ENCODE measurements around the gene TMEM60. TPM values are rescaled to one million over a fixed set of nuclear protein-coding genes. Genes with fewer than 3 reads are reported as not detected.

TMEM60 gene
- total RNA-seq, 1 experiment from 2014 or later, result 19.6 TPM

DNA sequence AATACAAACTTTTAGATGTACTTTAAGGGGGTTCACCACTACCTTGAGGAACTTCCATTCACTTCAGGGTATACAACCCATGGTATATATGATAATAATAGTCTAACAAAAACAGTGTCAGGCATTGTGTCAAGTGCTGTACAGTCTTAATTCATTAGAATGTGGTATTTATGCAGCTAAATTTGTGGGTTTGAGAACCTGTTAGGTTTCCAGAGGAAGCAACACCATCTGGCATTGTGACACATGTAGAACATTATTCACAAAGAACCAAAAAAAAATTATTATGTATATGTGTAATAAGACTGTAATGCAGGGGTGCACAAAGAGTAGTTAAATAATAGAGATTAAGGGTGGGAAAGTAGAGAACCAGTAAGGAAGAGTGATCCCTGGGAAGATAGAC lies 26.3 kb downstream of the TMEM60 start:
- Mint-ChIP-seq H3K9me3 (ENCODE audit: unreplicated experiment) (peaks cover 10% of the 10 kb centered on the region), H3K4me3 (ENCODE audit: unreplicated experiment) (no peak overlapping the region), H3K27me3 (ENCODE audit: insufficient read depth, unreplicated experiment) (no peaks in the 10 kb centered on the region), H3K4me1 (ENCODE audit: low read depth, unreplicated experiment) (peaks cover 1% of the 10 kb centered on the region), H3K36me3 (ENCODE audit: insufficient read depth, unreplicated experiment) (peaks cover 42% of the 10 kb centered on the region), H3K27ac (ENCODE audit: unreplicated experiment) (no peak overlapping the region)
- TF ChIP-seq, protein P1, sequence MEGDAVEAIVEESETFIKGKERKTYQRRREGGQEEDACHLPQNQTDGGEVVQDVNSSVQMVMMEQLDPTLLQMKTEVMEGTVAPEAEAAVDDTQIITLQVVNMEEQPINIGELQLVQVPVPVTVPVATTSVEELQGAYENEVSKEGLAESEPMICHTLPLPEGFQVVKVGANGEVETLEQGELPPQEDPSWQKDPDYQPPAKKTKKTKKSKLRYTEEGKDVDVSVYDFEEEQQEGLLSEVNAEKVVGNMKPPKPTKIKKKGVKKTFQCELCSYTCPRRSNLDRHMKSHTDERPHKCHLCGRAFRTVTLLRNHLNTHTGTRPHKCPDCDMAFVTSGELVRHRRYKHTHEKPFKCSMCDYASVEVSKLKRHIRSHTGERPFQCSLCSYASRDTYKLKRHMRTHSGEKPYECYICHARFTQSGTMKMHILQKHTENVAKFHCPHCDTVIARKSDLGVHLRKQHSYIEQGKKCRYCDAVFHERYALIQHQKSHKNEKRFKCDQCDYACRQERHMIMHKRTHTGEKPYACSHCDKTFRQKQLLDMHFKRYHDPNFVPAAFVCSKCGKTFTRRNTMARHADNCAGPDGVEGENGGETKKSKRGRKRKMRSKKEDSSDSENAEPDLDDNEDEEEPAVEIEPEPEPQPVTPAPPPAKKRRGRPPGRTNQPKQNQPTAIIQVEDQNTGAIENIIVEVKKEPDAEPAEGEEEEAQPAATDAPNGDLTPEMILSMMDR (IDR thresholded peaks at IDR 0.05; ENCODE audit: insufficient read depth in 1 of 2, low read depth in 1 of 2, low read length in 1 of 2, severe bottlenecking in 1 of 2, unreplicated experiment in 1 of 2), result no peak
- ChIA-PET POLR2A (no interaction called here), CTCF (no interaction called here)
- Histone ChIP-seq H3K4me1 (peaks cover 5% of the 10 kb centered on the region), H3K36me3 (ENCODE audit: control insufficient read depth, insufficient read depth, low read length) (no peaks in the 10 kb centered on the region), H3K27me3 (replicated peaks; ENCODE audit: control insufficient read depth, insufficient read depth, low read length) (no peaks in the 10 kb centered on the region), H3K9me3 (no peaks in the 10 kb centered on the region), H3K4me3 (ENCODE audit: low read depth, low read length) (no peak overlapping the region)
- intact Hi-C loops (cut with micrococcal nuclease; ENCODE audit: unreplicated experiment), result no loop called here
- BruUV-seq (replicated peaks), result no TSS peak
- DNase-seq, result no peak

DNA sequence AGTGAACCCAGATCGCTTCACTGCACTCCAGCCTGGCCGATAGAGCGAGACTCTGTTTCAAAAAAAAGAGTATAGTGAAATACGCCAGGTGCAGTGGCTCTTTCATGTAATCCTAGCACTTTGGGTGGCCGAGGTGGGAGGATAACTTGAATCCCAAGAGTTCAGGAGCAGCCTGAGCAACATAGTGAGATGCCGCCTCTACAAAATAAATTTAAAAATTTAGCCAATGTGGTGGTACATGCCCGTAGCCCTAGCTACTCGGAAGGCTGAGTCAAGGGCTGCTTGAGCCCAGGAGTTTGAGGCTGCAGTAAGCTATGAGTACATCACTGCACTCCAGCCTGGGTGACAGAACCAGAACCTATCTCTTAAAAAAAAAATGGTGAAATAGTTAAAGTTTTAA lies 27.9 kb downstream of the TMEM60 start:
- Mint-ChIP-seq H3K27me3 (ENCODE audit: insufficient read depth, unreplicated experiment) (no peaks in the 10 kb centered on the region), H3K36me3 (ENCODE audit: insufficient read depth, unreplicated experiment) (peaks cover 37% of the 10 kb centered on the region), H3K4me1 (ENCODE audit: low read depth, unreplicated experiment) (peaks cover 13% of the 10 kb centered on the region), H3K4me3 (ENCODE audit: unreplicated experiment) (no peak overlapping the region), H3K9me3 (ENCODE audit: unreplicated experiment) (no peaks in the 10 kb centered on the region), H3K27ac (ENCODE audit: unreplicated experiment) (no peak overlapping the region)
- CTCF ChIA-PET, result no interaction called here
- Histone ChIP-seq H3K4me1 (peaks cover 21% of the 10 kb centered on the region), H3K36me3 (ENCODE audit: control insufficient read depth, insufficient read depth, low read length) (no peaks in the 10 kb centered on the region), H3K4me3 (ENCODE audit: low read depth, low read length) (no peak overlapping the region), H3K27me3 (replicated peaks; ENCODE audit: control insufficient read depth, insufficient read depth, low read length) (no peaks in the 10 kb centered on the region), H3K9me3 (no peaks in the 10 kb centered on the region)
- no peak for DNase-seq
- TF ChIP-seq, protein P1 (IDR thresholded peaks at IDR 0.05; ENCODE audit: insufficient read depth in 1 of 2, low read depth in 1 of 2, low read length in 1 of 2, severe bottlenecking in 1 of 2, unreplicated experiment in 1 of 2), result no peak
- POLR2A ChIA-PET, result no interaction called here
- intact Hi-C loops (cut with micrococcal nuclease; ENCODE audit: unreplicated experiment), result no loop called here
- no TSS peak for BruUV-seq (replicated peaks)

DNA sequence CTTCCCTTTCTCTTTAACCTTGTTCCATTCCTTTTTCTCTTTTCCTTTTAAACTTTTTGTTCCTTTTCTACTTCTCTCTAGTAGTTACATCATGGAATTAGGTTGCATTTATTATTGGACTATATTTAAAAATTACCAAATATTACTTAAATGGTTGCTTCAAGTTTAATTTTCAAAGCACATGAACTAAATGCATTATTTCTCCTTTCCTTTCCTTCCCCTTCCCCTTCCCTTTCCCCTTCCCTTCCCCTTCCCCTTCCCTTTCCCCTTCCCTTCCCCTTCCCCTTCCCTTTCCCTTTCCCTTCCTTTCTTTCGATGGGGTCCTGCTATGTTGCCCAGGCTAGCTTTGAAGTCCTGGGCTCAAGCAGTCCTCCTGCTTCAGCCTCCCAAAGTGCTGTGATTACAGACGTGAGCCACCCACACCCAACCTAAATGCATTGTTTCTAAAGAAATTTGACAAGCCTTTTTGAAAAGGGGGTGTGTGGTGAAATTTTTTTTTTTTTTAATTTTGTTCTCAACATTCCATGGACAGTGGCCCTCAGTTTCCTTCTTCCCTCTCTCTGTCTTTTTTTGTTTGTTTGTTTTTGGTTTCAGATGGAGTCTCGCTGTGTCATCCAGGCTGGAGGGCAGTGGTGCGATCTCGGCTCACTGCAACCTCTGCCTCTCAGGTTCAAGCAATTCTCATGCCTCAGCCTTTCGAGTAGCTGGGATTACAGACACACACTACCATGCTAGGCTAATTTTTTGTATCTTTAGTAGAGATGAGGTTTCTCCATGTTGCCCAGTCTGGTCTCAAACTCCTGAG lies 31.2 kb downstream of the TMEM60 start:
- Histone ChIP-seq H3K27me3 (replicated peaks; ENCODE audit: control insufficient read depth, insufficient read depth, low read length) (no peaks in the 10 kb centered on the region), H3K36me3 (ENCODE audit: control insufficient read depth, insufficient read depth, low read length) (no peaks in the 10 kb centered on the region), H3K4me1 (peaks cover 30% of the 10 kb centered on the region), H3K4me3 (ENCODE audit: low read depth, low read length) (no peak overlapping the region), H3K9me3 (no peaks in the 10 kb centered on the region)
- H3K27ac Mint-ChIP-seq (ENCODE audit: unreplicated experiment), result peak overlapping the region; percentile 76
- H3K4me3 Mint-ChIP-seq (ENCODE audit: unreplicated experiment), result peak overlapping the region; percentile 29
- no peaks in the 10 kb centered on the region for H3K27me3 Mint-ChIP-seq (ENCODE audit: insufficient read depth, unreplicated experiment)
- H3K4me1 Mint-ChIP-seq (ENCODE audit: low read depth, unreplicated experiment), result peaks cover 14% of the 10 kb centered on the region
- intact Hi-C loops (cut with micrococcal nuclease; ENCODE audit: unreplicated experiment), result loop anchor here (2.0 kb wide), 1 partner anchor 32 kb away; the partner anchor contains the start of genes PHTF2 and TMEM60
- ChIA-PET POLR2A (interaction anchor here (0.5 to 0.6 kb wide), 2 partner anchors 224 to 351 kb away, joined by 4 to 5 read pairs; partner anchors contain the start of gene GSAP), CTCF (interaction anchor here (0.5 to 0.7 kb wide), 2 partner anchors 117 to 253 kb away, joined by 3 to 4 read pairs; no protein-coding TSS in a partner anchor)
- DNase-seq, result no peak
- H3K36me3 Mint-ChIP-seq (ENCODE audit: insufficient read depth, unreplicated experiment), result peaks cover 33% of the 10 kb centered on the region
- H3K9me3 Mint-ChIP-seq (ENCODE audit: unreplicated experiment), result no peaks in the 10 kb centered on the region
- TF ChIP-seq, protein P1 (IDR thresholded peaks at IDR 0.05; ENCODE audit: insufficient read depth in 1 of 2, low read depth in 1 of 2, low read length in 1 of 2, severe bottlenecking in 1 of 2, unreplicated experiment in 1 of 2), result no peak
- no TSS peak for BruUV-seq (replicated peaks)
